IMR-90 (cell line): ENCODE measurements around the gene HOXC6. TPM values are rescaled to one million over a fixed set of nuclear protein-coding genes. Genes with fewer than 3 reads are reported as not detected.

Source experiments
- ATAC-seq: fragments of 200-7000 bp; cut with Tn5 transposase; 2 replicates; pipeline ENCODE4 v1.9.1; 2020; ENCODE audit warnings: low read depth, mild to moderate bottlenecking, moderate library complexity
- BruUV-seq: library from RNA; stranded (reverse); fragments of 400-500 nt; replicated peaks from 2 replicates; lab custom pipeline; 2021; lab: Mats Ljungman, UMichigan
- CTCF ChIA-PET: fragments of 300-600 bp; formaldehyde crosslinking; extraction: SDS; loops from one replicate; lab custom pipeline; 2021; ENCODE audit warnings: antibody characterized with exemption; lab: Yijun Ruan, JAX
- POLR2A ChIA-PET: fragments of 300-600 bp; sonication (Branson Sonifier 250); formaldehyde crosslinking; loops from one replicate; lab custom pipeline; 2022; ENCODE audit warnings: antibody characterized with exemption; ENCODE audit not compliant: unreplicated experiment; lab: Charles Lee
- DNase-seq: peaks from one replicate; pipeline ENCODE4 v3.0.0; 2013
- H2AFZ ChIP-seq: replicated peaks from 2 replicates; pipeline ENCODE3; 2013; ENCODE audit warnings: low read length, mild to moderate bottlenecking; ENCODE audit not compliant: poor library complexity
- H2AK5ac ChIP-seq: 2 replicates; pipeline ENCODE4 v1.6.1; 2013; ENCODE audit warnings: low read depth, low read length, inconsistent platforms
- H2AK9ac ChIP-seq: replicated peaks from 2 replicates; pipeline ENCODE3; 2013; ENCODE audit warnings: mild to moderate bottlenecking, low read depth, low read length, moderate library complexity; ENCODE audit not compliant: poor library complexity
- H2BK120ac ChIP-seq: 2 replicates; pipeline ENCODE4 v1.6.1; 2013; ENCODE audit warnings: low read depth, low read length, inconsistent platforms
- H2BK15ac ChIP-seq: 3 replicates; pipeline ENCODE4 v1.6.1; 2013; ENCODE audit warnings: low read depth, low read length, inconsistent platforms
- H2BK20ac ChIP-seq: 2 replicates; pipeline ENCODE4 v1.6.1; 2013; ENCODE audit warnings: low read depth, mild to moderate bottlenecking, inconsistent platforms, low read length, moderate library complexity
- H2BK5ac ChIP-seq: 2 replicates; pipeline ENCODE4 v1.6.1; 2013; ENCODE audit warnings: mild to moderate bottlenecking, low read depth, low read length, inconsistent platforms; ENCODE audit not compliant: poor library complexity, severe bottlenecking
- H3K14ac ChIP-seq: replicated peaks from 2 replicates; pipeline ENCODE4 v1.6.1; 2013; ENCODE audit warnings: low read depth, low read length, inconsistent platforms
- H3K18ac ChIP-seq: 2 replicates; pipeline ENCODE4 v1.6.1; 2013; ENCODE audit warnings: low read depth, low read length, control low read depth
- H3K23ac ChIP-seq: 2 replicates; pipeline ENCODE4 v1.6.1; 2013; ENCODE audit warnings: low read depth, low read length, inconsistent platforms
- H3K27ac ChIP-seq: 2 replicates; pipeline ENCODE4 v1.5.1; 2013; ENCODE audit warnings: mild to moderate bottlenecking, control low read depth, low read length; ENCODE audit not compliant: insufficient read depth
- H3K27me3 ChIP-seq: 2 replicates; pipeline ENCODE4 v1.6.1; 2013; ENCODE audit warnings: low read length; ENCODE audit not compliant: control insufficient read depth, insufficient read depth
- H3K36me3 ChIP-seq: 2 replicates; pipeline ENCODE4 v1.6.1; 2013; ENCODE audit warnings: low read length, mixed read lengths; ENCODE audit not compliant: control insufficient read depth, insufficient read depth
- H3K4ac ChIP-seq: 2 replicates; pipeline ENCODE4 v1.6.1; 2013; ENCODE audit warnings: low read depth, low read length, inconsistent platforms
- H3K4me1 ChIP-seq: 2 replicates; pipeline ENCODE4 v1.6.1; 2013; ENCODE audit warnings: low read length, mixed read lengths; ENCODE audit not compliant: control insufficient read depth, insufficient read depth
- H3K4me2 ChIP-seq: 2 replicates; pipeline ENCODE4 v1.6.1; 2013; ENCODE audit warnings: low read depth, mild to moderate bottlenecking, control low read depth, low read length, moderate library complexity
- H3K4me3 ChIP-seq: 2 replicates; pipeline ENCODE4 v1.5.1; 2013; ENCODE audit warnings: low read depth, mild to moderate bottlenecking, control low read depth, low read length, moderate library complexity; ENCODE audit not compliant: insufficient read depth
- H3K56ac ChIP-seq: 2 replicates; pipeline ENCODE4 v1.6.1; 2013; ENCODE audit warnings: low read length, inconsistent platforms; ENCODE audit not compliant: insufficient read depth; ENCODE audit errors: extremely low read depth
- H3K79me1 ChIP-seq, 2 experiments: 2 replicates each; pipeline ENCODE4 v1.6.1; 2013; ENCODE audit warnings: low read length in 2 of 2, inconsistent platforms in 1 of 2, low read depth in 1 of 2
- H3K9ac ChIP-seq: 2 replicates; pipeline ENCODE4 v1.6.1; 2013; ENCODE audit warnings: low read depth, low read length, control low read depth
- H3K9me1 ChIP-seq: 2 replicates; pipeline ENCODE4 v1.6.1; 2013; ENCODE audit warnings: low read length, inconsistent platforms; ENCODE audit not compliant: insufficient read depth
- H3K9me3 ChIP-seq: 2 replicates; pipeline ENCODE4 v1.6.1; 2013; ENCODE audit warnings: low read length; ENCODE audit not compliant: control insufficient read depth, insufficient read depth
- H4K20me1 ChIP-seq: 2 replicates; pipeline ENCODE4 v1.6.1; 2013; ENCODE audit warnings: low read length, inconsistent platforms; ENCODE audit not compliant: insufficient read depth
- H4K5ac ChIP-seq: 2 replicates; pipeline ENCODE4 v1.6.1; 2013; ENCODE audit warnings: mild to moderate bottlenecking, low read depth, low read length, control low read depth
- H4K8ac ChIP-seq, 2 experiments: 2 replicates each; pipeline ENCODE4 v1.6.1; 2013; ENCODE audit warnings: low read depth in 2 of 2, low read length in 2 of 2, control low read depth in 1 of 2, inconsistent platforms in 1 of 2
- H4K91ac ChIP-seq: 2 replicates; pipeline ENCODE4 v1.6.1; 2013; ENCODE audit warnings: low read depth, low read length, inconsistent platforms; ENCODE audit not compliant: insufficient read depth
- BHLHE40 ChIP-seq: fragments of 150-350 bp; IDR thresholded peaks from 2 replicates; pipeline ENCODE4 v1.6.1; 2016; ENCODE audit warnings: mild to moderate bottlenecking, low read depth, low read length
- CEBPB ChIP-seq: IDR thresholded peaks from 2 replicates; pipeline ENCODE4 v1.6.1; 2012; ENCODE audit warnings: low read depth, low read length, improper control_type of control experiment
- CHD1 ChIP-seq: IDR thresholded peaks from 2 replicates; pipeline ENCODE4 v1.6.1; 2012; ENCODE audit warnings: low read depth, low read length, improper control_type of control experiment
- CTCF ChIP-seq: conservative IDR thresholded peaks from 2 replicates; pipeline ENCODE4 v1.5.1; 2012; ENCODE audit warnings: mild to moderate bottlenecking, low read depth, low read length, improper control_type of control experiment
- ELK1 ChIP-seq: fragments of 150-350 bp; IDR thresholded peaks from 2 replicates; pipeline ENCODE4 v1.6.1; 2016; ENCODE audit warnings: low read depth, mild to moderate bottlenecking, low read length, moderate library complexity, borderline replicate concordance
- FOS ChIP-seq: fragments of 150-350 bp; IDR thresholded peaks from 2 replicates; pipeline ENCODE4 v1.6.1; 2016; ENCODE audit warnings: low read depth, low read length
- MAFK ChIP-seq: IDR thresholded peaks from 2 replicates; pipeline ENCODE4 v1.6.1; 2012; ENCODE audit warnings: low read depth, low read length, improper control_type of control experiment
- MAZ ChIP-seq: IDR thresholded peaks from 2 replicates; pipeline ENCODE4 v1.6.1; 2012; ENCODE audit warnings: low read depth, mild to moderate bottlenecking, low read length, improper control_type of control experiment, moderate library complexity, borderline replicate concordance
- MXI1 ChIP-seq: IDR thresholded peaks from 2 replicates; pipeline ENCODE4 v1.6.1; 2012; ENCODE audit warnings: low read depth, mild to moderate bottlenecking, low read length, moderate library complexity, borderline replicate concordance
- POLR2A ChIP-seq: IDR thresholded peaks from 2 replicates; pipeline ENCODE4 v1.6.1; 2012; ENCODE audit warnings: mild to moderate bottlenecking, low read depth, low read length
- RAD21 ChIP-seq: IDR thresholded peaks from 2 replicates; pipeline ENCODE4 v1.6.1; 2012; ENCODE audit warnings: low read length, improper control_type of control experiment
- SMC3 ChIP-seq: fragments of 150-350 bp; IDR thresholded peaks from 2 replicates; pipeline ENCODE4 v1.6.1; 2016; ENCODE audit warnings: low read depth, mild to moderate bottlenecking, antibody characterized with exemption, low read length, moderate library complexity
- WGBS, 2 experiments: methylation state at CpG; one replicate each; pipeline versions ENCODE4 v1.1.5 to v1.1.7; 2013; ENCODE audit warnings: missing lambda C conversion rate in 2 of 2; ENCODE audit not compliant: insufficient read length in 1 of 2; ENCODE audit errors: extremely low coverage in 2 of 2; 5-methylcytosine and 5-hydroxymethylcytosine counted together
- dilution Hi-C: fragments of 300-500 bp; cut with HindIII; formaldehyde crosslinking; loops from one replicate; pipeline ENCODE4 v1.14.3; 2018; ENCODE audit warnings: low sequenced_read_pairs; ENCODE audit not compliant: unreplicated experiment
- in situ Hi-C: fragments of 300-500 bp; cut with MboI; formaldehyde crosslinking; loops from 3 replicates; pipeline ENCODE4 v1.14.3; 2019; ENCODE audit warnings: low sequenced_read_pairs, inconsistent platforms, mixed read lengths
- intact Hi-C: fragments of 100-400 bp; cut with micrococcal nuclease; formaldehyde crosslinking; loops from 2 replicates; pipeline ENCODE4 v1.10.0; 2022
- polyA plus RNA-seq, 3 experiments: library from polyadenylated mRNA; depleted of rRNA; stranded (reverse); fragments of >200 nt; gene quantifications; 2 replicates each; pipeline ENCODE4 v1.2.3, GENCODE V29; 2012; ENCODE audit warnings: low replicate concordance in 1 of 3
- total RNA-seq: library from RNA; depleted of rRNA; stranded (reverse); fragments of >200 nt; gene quantifications from 2 replicates; pipeline ENCODE4 v1.2.3, GENCODE V29; 2012

HOXC6 gene
- total and polyA plus RNA-seq, 2 of the 4 experiments (the other 2 are of a cell fraction): 1.1 TPM; not detected in 1

GRCh38 chr12:53994264-53995001 is 33.8 kb upstream of the HOXC6 start:
- Histone ChIP-seq H3K23ac (no peak overlapping the region), H3K9ac (no peak overlapping the region), H2AFZ (no peak overlapping the region), H3K9me1 (no peaks in the 10 kb centered on the region), H2BK120ac (no peak overlapping the region), H2AK5ac (no peak overlapping the region), H4K5ac (no peak overlapping the region), H2BK5ac (no peak overlapping the region), H3K14ac (no peak overlapping the region), H4K91ac (no peak overlapping the region), H3K4me2 (no peak overlapping the region), H3K18ac (no peak overlapping the region), H4K8ac (no peak overlapping the region), H3K79me1 (no peaks in the 10 kb centered on the region), H3K27ac (no peak overlapping the region), H2BK15ac (no peak overlapping the region), H3K9me3 (peaks cover 19% of the 10 kb centered on the region), H4K20me1 (no peaks in the 10 kb centered on the region; the same call in 1 of the 2 replicates), H3K36me3 (no peaks in the 10 kb centered on the region), H2AK9ac (peak overlapping the region; percentile 14), H3K4me1 (peaks cover 2% of the 10 kb centered on the region; the same call in 1 of the 2 replicates), H3K4me3 (no peak overlapping the region), H3K4ac (no peak overlapping the region), H2BK20ac (no peak overlapping the region), H3K56ac (no peak overlapping the region), H3K27me3 (peaks cover 98% of the 10 kb centered on the region)
- ChIA-PET CTCF (no interaction called here), POLR2A (no interaction called here)
- intact Hi-C loops: no loop called here
- dilution Hi-C loops: no loop called here
- 8% methylated on average over 25 of the region's 60 CpGs; no CpG with 5 or more reads in 1 of the 2 experiments for WGBS, 2 experiments
- BruUV-seq: no TSS peak
- no peak for DNase-seq
- ATAC-seq: no peak; the same call in 1 of the 2 replicates
- TF ChIP-seq POLR2A (no peak), CTCF (no peak), CEBPB (no peak), SMC3 (no peak), BHLHE40 (no peak), CHD1 (no peak), MXI1 (no peak), MAFK (no peak), RAD21 (no peak), FOS (no peak), MAZ (no peak), ELK1 (no peak)
- in situ Hi-C loops: loop anchor here (10.0 kb wide), 2 partner anchors 230 to 380 kb away; no protein-coding TSS in a partner anchor
